Measurements from ENCODE around the gene FLT1.

Gene FLT1

DNA sequence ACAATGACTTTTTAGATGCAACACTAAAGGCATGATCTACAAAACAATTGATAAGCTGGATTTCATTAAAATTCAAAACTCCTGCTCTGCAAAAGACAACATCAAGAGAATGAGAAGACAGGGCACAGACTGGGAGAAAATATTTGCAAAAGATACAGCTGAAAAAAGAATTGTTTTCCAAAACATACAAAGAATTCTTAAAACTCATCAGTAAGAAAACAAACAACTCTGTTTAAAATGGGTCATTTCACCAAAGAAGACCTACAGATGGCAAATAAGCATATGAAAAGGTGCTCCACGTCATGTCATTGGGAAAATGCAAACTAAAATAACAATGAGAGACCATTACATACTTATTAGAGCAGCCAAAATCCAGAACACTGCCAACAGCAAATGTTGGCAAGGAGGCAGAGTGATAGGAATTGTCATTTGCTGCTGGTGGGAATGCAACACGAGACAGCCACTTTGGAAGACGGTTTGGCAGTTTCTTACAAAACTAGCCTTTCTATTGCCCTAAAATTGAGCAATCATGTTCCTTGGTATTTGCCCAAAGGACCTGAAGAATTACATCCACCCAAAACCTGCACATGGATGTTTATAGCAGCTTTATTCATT lies 39.2 kb downstream of the FLT1 start:
- DNase-seq (ENCODE audit: low spot score), result no peak

DNA sequence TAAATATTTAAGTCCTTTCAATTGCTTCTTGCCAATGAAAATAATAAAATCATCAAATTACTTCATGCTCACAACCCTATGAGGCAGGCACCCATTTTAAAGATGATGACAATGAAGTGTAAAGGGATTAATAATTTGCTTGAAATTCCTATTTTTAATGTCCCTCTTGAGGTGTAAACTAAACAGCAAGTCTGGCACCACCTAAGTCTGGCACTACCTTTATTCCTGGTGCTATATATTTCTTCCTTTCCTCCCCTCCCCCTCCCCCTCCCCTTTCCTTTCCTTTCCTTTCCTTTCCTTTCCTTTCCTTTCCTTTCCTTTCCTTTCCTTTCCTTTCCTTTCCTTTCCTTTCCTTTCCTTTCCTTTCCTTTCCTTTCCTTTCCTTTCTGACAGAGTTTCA lies 42.2 kb downstream of the FLT1 start:
- no peak for DNase-seq (ENCODE audit: low spot score)

DNA sequence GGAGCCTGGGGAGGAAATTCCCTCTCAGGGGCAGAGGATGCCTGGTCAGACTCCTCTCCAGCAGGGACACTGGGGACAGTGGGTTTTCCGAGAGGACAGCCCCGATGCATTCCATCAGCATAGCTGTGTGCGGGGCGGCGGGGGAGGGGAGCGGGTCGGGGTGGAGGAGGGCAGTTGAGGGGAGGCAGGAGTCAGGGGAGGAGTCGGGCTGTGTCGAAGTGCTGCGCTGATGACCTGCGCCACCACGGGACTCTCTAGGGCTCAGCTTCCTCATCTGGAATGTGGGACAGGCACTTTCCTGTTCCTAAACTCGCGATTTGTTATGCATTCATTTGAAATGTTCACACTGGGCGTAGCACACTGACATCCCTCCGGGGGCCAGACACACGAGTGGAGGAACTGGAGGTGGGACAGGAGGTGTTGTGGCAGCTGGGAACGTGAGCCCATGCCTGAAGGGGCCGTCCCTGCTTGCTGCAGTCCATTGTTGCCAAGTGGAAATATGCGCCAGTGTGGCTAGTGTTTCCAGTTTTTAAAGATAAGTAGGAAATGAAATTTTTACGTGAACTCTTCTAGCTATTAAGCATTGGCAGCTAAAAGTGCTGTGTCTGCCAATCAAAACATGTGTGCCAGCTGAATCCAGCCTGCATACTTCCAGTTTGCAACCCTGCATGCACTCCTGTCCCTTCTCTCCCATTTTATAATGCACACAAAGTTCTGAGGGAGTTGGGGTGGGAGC lies 43.3 kb downstream of the FLT1 start:
- no peak for DNase-seq (ENCODE audit: low spot score)

DNA sequence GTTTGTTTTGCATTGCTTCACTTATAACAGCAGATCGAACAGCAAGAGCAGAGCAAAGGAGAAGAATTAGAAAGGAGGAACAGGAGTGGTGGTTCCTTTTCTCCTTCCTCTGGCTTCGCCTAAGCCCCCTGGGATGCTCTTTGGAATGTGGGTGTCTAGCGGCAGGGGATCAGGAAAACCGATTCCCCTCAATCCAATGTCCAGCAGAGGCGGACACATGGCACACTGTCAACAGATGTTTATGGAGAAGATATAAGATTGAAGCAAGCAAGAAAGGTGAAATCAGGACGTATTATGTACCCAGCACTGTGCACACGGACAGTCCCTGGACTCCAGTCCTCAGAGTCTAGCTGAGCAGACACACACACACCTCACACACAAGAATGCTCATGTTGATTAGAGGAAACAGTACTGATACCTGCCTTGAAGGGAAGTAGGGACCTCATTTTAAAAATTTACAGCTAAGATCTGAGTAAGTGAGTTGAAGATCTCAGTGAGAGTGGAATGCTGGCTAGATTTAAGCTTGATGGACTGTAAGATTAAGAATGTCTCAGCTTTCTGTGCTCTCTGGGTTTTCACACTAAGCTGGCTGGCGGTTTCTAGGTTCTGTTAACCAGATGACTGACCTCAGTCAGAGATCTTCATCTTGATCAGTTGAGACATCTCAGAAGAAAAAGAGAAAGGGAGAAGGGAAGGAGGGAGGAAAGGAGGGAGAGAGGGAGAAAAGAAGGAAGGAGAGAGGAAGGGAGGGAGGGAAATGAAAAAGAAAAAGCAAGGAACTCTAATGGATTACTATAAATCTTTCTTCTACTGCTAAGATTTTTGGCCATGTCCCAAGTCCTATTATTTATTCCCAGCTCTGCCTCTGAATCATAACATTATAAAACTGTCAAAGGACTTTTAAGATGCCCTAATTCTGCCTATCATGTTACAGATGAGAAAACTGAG lies 44.8 kb downstream of the FLT1 start:
- no peak for DNase-seq (ENCODE audit: low spot score)

DNA sequence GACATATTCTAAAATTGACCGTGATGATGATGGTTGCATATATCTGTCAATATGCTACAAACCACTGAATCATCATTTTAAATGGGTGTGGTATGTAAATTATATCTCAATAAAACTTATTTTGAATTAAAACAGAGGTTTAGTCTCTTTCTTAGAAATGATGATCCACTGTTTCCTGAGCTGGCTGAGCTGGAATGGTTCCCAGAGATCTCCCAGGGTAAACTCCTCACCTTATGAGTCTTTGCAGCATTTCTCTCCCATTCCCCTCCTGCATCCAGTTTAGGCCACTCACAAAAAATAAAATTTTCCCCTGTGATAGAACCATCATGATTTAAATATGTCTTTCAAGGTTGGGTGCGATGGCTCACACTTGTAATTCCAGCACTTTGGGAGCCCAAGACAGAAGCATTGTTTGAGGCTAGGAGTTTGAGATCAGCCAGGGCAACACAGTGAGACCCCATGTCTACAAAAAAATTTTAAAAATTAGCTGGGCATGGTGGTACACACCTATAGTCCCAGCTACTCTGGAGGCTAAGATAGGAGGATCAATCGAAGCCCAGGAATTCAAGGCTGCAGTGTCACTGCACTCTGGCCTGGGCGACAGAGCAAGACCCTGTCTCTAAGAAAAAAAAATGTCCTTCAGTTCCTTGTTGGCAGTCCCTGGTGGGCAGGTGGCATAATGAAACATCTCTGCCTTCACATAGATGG lies 46.1 kb downstream of the FLT1 start:
- DNase-seq (ENCODE audit: low spot score), result no peak

DNA sequence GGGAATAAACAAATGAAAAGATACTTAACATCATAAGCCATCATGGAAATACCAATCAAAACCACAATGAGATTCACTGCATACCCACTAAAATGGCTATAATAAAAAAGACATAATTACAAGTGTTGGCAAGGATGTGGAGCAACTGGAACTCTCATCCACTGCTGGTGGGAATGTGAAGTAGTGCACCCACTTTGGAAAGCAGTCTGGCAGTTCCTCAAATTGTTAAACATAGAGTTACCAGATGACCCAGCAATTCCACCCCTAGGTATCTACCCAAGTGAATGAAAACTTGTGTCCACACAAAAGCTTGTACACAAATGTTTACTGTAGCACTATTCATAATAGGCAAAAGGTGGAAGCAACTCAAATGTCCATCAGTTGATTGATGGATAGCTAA lies 46.9 kb downstream of the FLT1 start:
- DNase-seq (ENCODE audit: low spot score), result no peak

DNA sequence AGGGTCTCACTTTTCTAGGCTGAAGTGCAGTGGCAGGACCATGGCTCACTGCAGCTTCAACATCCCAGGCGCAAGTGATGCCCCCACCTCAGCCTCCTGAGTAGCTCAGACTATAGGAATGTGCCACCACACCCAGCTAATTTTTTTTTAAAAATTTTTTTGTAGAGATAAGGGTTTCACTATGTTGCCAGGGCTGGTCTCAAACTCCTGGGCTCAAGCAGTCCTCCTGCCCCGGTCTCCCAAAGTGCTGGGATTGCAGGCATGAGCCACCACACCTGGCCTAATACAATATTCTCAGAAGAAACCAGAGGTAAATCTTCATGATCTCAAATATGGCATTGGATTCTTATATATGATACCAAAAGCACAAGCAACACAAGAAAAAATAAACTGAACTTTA lies 47.7 kb downstream of the FLT1 start:
- DNase-seq (ENCODE audit: low spot score), result no peak

DNA sequence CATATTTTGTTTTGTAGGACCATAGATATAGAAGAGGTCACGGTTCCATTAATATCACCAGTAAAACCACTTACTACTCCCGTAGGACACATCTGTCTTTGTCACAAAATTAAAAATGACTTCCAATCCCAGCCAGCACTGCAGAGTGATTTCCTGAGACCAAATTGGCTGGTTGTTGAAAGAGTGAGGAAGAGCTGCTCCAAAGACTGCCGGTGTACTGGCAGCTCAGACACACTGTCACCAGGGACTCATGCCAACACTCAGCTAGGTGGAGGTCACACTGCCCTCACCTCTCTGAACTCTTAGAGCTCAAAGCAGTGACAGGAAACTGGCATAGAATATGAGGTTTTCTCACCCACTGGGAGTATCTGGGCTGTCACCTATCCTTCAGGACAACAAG lies 52.1 kb downstream of the FLT1 start:
- DNase-seq (ENCODE audit: low spot score), result no peak

DNA sequence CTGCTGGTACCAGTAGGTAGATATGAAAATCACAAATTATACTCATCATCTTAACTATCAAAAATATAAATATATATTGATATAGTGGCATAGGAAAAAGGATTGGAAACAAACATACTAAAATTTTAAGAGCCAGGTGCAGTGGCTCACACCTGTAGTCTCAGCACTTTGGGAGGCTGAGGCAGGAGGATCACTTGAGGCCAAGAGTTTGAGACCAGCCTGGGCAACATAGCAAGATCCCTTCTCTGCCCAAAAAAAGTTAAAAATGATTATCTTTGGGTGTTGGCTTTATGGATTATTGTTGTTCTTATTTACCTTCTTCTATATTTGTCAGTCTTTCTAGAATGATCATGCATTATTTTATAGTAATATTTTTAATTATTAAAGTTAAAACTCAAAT lies 53.4 kb downstream of the FLT1 start:
- DNase-seq (ENCODE audit: low spot score), result no peak

DNA sequence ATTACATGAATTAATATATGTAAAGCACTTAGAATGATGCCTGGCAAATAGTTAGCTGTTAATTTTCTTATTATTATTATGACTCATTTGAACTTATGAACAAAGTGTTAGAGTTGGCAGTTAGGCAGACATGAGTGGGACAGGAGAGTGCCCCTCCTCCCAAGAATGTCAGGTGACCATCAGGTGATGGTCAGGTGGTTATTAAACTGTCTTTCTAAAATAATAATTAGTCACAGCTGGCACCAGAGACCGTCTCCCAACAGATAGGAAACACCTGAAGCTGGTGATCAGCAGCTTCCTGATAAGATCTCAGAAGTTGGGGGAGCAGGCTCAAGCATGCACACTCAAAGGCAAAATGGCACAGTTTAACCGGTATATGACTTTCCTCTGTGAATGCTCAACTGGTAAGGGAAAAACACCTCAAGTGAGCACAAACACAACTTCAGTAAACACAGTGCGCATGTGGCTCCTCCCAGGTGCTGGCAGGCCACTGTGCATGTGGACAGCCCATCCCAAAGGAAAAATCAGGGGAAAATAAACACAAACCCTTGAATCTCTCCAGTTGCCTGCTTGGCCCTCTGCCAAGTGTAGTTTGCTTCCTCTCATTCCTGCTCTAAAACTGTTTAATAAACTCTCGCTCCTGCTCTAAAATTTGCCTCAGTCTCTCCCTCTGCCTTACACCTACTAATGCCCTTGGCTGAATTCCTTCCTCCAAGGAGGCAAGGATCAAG lies 54.0 kb downstream of the FLT1 start:
- DNase-seq (ENCODE audit: low spot score), result no peak

DNA sequence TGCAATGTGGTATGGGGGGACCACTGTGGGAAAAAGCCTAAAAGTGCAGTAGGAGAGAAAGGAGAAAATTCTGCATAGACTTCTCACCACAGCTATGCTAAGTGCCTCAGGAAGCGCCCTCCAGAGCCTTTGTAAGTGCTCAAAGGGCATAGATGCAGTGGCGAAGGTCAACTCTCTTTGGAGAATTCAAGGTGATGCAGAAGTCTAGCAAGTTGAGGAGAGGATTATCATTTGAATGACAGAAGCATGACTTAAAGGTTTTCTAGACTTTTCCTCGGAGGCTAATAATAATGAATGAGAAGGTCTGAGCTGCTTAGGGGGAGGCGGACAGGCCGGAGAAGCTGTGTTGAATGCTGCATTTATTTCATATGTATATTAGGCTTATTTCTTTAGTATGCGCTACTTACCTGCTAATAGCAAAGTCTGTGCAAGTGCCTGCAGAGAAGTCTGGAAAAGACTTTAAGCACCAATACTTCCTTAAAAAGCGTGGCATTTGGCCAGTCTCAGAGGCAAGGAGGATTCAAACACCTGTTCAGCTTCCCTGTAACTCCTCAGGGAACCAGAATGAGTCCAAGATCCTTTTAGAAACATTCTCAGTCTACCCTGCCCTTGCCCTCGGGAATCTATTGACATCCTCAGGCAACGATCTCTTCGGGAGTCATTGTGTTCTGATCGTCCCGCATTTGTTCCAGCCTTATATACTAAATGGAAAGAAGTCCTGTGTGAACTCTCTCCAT lies 56.2 kb downstream of the FLT1 start:
- no peak for DNase-seq (ENCODE audit: low spot score)

DNA sequence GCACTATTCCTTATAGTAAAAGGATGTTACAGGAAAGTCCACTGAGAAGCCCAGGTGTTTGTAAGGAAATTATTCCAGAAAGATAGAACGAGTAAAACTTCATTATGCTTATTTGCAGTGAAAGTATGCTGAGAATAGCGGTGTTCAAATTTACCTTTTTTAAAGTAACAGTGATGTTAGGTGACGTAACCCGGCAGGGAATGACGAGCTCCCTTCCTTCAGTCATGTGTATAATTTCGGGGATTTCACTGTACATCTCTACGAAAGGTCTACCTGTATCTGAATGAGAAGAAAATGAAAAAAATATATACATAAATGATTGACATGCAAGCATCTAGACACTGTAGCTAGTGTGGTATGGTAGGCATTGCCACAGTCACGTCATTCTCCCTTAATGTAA lies 56.9 kb downstream of the FLT1 start:
- no peak for DNase-seq (ENCODE audit: low spot score)

DNA sequence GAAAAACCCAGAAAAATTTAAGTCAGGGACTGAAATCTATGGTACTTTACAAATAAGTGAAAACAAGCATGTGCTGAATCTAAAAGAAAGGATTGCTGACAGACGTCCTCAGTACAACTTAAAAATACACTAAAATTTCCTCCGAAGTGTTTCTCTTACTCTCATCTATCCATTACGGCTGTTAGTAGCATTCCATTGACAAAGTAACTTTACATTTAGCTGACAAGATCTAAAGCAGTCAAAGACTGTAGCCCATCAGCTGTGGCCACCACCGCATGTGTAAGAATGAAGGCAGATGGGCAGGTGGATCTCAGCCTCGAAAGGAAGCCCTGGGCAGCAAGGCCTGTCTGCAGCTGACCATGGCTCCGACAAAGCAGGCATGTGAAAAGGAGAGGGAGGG lies 59.0 kb downstream of the FLT1 start:
- DNase-seq (ENCODE audit: low spot score), result no peak

DNA sequence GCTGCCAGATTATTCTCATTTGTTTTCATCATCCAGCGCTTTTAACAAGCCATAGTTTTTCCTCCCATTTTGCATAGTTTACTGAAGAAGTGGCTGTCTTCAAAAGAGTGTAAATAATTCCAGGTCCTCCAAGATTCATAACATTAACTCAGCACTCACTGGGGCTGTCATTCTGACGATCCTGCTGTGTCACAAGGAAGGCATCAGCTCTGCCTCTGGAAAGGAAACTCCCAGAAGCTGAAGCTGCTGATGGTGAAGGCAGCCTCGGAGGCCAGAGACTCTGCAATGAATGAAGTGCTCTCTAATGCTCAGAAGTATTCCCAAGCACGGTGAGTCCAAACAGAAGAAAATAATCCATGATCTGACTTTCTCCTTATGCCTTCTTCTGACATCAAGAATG lies 60.0 kb downstream of the FLT1 start:
- no peak for DNase-seq (ENCODE audit: low spot score)

DNA sequence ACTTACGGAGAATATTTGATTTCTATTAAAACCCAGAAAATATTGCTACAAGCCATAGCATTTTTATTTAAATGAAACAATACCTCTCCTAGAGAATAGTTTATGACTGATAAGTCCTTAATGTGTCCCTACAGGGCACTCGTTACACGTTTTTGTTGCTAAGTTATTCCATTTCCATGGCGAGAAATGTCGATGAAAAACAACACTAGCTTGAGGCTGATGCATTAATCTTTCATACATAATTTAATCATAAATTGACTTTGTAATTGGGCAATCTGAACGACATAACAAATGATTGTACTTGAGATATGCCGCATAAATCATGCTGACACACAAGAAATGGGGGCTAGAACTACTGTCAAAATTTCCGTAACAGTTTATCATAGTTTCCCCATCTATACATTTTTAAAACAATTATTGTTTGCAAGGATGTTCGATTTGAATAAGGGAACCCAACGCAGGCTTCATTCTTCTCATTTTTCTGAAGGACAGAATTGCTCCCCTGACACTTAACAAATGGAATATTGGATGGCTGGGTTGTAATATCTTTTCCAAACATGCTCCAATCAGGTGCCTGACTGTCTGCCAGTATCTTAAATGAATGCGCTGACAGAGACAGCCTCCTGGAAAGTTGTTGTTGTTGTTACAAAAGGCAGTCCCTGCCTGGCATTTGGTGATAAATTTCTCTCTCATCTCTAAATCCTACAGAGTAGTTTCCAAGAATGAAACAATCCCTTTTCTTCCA lies 61.9 kb downstream of the FLT1 start:
- no peak for DNase-seq (ENCODE audit: low spot score)

DNA sequence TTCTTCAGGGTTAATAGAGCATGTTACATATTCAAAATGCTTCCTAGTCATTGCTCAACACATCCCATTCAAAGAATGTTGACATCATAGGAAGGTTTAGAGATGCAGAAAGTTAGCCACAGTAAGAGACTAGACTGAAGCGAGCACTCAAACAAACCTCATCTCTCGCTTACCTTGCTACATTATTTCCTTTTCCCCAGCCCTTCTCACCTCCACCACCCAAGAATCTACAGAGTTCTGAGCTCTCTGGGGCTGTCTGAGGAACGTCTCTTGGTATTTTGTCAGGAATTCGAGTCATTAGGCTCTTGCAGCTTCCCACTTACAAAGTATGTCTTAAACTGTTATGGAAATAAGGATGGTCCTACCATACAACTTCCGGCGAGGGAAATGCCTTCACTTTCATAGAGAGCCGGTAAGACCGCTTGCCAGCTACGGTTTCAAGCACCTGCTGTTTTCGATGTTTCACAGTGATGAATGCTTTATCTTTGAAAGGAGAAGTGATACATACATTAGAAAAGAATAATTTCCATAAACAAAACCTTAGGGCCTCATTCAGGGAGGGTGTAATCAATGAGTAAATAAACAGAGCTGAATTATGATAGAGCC lies 65.1 kb downstream of the FLT1 start:
- no peak for DNase-seq (ENCODE audit: low spot score)

DNA sequence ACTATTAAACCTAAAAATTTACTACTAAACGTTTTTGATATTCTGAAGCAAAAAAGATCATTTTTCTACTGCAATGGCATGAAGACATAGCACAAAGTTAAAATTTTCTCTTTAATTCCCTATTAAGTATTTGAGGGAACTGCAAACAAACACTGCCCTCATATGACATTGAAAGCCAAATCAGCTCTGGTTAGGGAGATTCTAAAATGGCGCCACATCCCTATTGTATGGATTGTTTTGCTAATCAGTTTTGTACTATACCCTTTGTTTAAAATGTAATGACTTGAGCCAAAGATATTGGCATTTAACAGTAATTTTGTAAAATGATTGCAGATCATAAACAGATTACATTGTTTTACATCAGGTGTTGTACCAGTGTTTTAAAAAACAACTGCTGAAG lies 65.8 kb downstream of the FLT1 start:
- DNase-seq (ENCODE audit: low spot score), result no peak

DNA sequence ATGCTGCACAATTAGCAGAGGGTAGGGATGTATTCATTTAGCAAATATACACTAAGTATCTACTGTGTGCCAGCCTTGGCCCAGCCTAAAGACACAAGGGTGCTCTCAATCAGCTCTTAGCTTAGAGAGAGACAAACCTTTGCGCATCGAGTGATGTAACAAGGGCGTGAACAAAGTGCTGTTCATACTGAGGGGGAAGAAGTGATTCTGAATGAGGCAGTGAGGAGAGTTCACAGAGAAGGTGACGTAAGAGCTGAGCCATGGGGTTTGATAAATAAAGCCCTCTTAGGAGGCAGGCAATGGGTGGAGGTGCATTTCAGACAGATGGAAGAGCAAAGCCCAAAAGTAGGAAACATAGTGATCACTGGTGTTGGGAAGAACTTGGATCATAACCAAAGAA lies 68.5 kb downstream of the FLT1 start:
- no peak for DNase-seq (ENCODE audit: low spot score)

DNA sequence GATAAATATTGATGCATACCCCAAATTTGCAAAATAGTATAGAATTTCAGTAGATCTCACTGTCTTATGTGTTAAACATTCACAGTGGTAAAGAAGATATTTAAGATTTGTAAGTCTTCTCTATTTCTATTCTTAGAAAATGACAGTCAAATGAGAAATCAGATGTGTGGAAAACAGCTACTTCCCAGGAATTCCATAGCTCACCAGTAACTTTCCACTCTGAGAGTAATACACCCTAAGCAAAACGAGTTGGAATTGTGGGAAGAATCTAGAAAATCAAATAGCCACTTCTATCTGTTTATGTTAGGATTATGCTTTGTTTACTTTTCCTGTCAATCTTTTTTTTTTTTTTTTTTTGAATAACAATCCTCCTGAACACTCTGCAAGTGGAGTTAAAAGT lies 69.1 kb downstream of the FLT1 start:
- no peak for DNase-seq (ENCODE audit: low spot score)

DNA sequence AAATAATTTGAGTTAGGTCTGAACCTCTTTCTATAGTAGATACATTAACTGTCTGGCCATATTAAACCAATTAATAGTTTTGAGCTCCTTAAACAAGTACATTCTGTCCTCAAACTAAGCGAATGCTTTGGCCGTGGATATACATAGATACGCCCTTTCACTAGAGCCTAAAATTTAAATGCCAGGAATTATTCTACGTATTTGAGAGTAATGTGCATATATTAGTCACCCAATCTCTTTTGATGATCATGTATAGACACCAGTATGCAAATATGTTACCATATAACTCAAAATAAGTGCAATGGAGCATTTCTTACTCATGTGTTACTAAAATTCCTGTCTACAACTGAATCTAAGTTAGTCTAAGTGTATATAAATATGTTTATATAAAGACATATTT lies 70.4 kb downstream of the FLT1 start:
- DNase-seq (ENCODE audit: low spot score), result no peak
